ENCODE data around the gene LRBA.

Gene LRBA

GRCh38 chr4:150355858-150356455, 659.1 kb downstream of the LRBA start:
- H3K36me3 ChIP-seq (replicated peaks; ENCODE audit: insufficient read depth, low read length), result no peaks in the 10 kb centered on the region
- no peaks in the 10 kb centered on the region for H3K4me1 ChIP-seq (ENCODE audit: low read length)
- H3K27me3 ChIP-seq (replicated peaks; ENCODE audit: insufficient read depth, low read length), result no peaks in the 10 kb centered on the region
- no peaks in the 10 kb centered on the region for H3K79me2 ChIP-seq (ENCODE audit: low read length)
- no peak overlapping the region for H3K27ac ChIP-seq (ENCODE audit: low read length)
- H3K9me2 ChIP-seq (replicated peaks; ENCODE audit: insufficient read depth, low read length), result no peaks in the 10 kb centered on the region
- no peak overlapping the region for H3K9ac ChIP-seq (ENCODE audit: low read length)
- H3F3A ChIP-seq (ENCODE audit: insufficient read depth, low read length), result no peaks in the 10 kb centered on the region
- no peak overlapping the region for H2AFZ ChIP-seq (ENCODE audit: low read length)
- TF ChIP-seq, protein P1, sequence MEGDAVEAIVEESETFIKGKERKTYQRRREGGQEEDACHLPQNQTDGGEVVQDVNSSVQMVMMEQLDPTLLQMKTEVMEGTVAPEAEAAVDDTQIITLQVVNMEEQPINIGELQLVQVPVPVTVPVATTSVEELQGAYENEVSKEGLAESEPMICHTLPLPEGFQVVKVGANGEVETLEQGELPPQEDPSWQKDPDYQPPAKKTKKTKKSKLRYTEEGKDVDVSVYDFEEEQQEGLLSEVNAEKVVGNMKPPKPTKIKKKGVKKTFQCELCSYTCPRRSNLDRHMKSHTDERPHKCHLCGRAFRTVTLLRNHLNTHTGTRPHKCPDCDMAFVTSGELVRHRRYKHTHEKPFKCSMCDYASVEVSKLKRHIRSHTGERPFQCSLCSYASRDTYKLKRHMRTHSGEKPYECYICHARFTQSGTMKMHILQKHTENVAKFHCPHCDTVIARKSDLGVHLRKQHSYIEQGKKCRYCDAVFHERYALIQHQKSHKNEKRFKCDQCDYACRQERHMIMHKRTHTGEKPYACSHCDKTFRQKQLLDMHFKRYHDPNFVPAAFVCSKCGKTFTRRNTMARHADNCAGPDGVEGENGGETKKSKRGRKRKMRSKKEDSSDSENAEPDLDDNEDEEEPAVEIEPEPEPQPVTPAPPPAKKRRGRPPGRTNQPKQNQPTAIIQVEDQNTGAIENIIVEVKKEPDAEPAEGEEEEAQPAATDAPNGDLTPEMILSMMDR (IDR thresholded peaks at IDR 0.05; ENCODE audit: low read length), result no peak
- no peak for TF ChIP-seq EZH2 (optimal IDR thresholded peaks at IDR 0.05; ENCODE audit: low read depth, low read length)
- TF ChIP-seq EZH2phosphoT487 (IDR thresholded peaks at IDR 0.05; ENCODE audit: low read length), result no peak
- no peak for DNase-seq
- H3K4me3 ChIP-seq (ENCODE audit: low read length), result no peak overlapping the region
- H4K20me1 ChIP-seq (ENCODE audit: insufficient read depth, low read length), result no peaks in the 10 kb centered on the region
- H3K4me2 ChIP-seq (ENCODE audit: low read depth, low read length), result no peak overlapping the region
- no peaks in the 10 kb centered on the region for H3K9me3 ChIP-seq (replicated peaks; ENCODE audit: insufficient read depth, low read length)

- Histone ChIP-seq H3K4me3 (ENCODE audit: low read length) (no peak overlapping the region), H3K4me1 (ENCODE audit: low read length) (no peaks in the 10 kb centered on the region), H3K4me2 (ENCODE audit: low read depth, low read length) (no peak overlapping the region), H3K27me3 (replicated peaks; ENCODE audit: insufficient read depth, low read length) (no peaks in the 10 kb centered on the region), H4K20me1 (ENCODE audit: insufficient read depth, low read length) (no peaks in the 10 kb centered on the region), H3K36me3 (replicated peaks; ENCODE audit: insufficient read depth, low read length) (no peaks in the 10 kb centered on the region), H3K9ac (ENCODE audit: low read length) (no peak overlapping the region), H3K79me2 (ENCODE audit: low read length) (no peaks in the 10 kb centered on the region), H2AFZ (ENCODE audit: low read length) (no peak overlapping the region), H3K27ac (ENCODE audit: low read length) (no peak overlapping the region), H3K9me2 (replicated peaks; ENCODE audit: insufficient read depth, low read length) (no peaks in the 10 kb centered on the region), H3F3A (ENCODE audit: insufficient read depth, low read length) (no peaks in the 10 kb centered on the region), H3K9me3 (replicated peaks; ENCODE audit: insufficient read depth, low read length) (no peaks in the 10 kb centered on the region)
- DNase-seq, result no peak
- TF ChIP-seq EZH2phosphoT487 (IDR thresholded peaks at IDR 0.05; ENCODE audit: low read length) (no peak), EZH2 (optimal IDR thresholded peaks at IDR 0.05; ENCODE audit: low read depth, low read length) (no peak)
- TF ChIP-seq, protein P1 (IDR thresholded peaks at IDR 0.05; ENCODE audit: low read length), result no peak
Measured at GRCh38 chr4:150355418-150355817, 659.7 kb downstream of the LRBA start.

GRCh38 chr4:150354214-150354796, 660.8 kb downstream of the LRBA start:
- no peaks in the 10 kb centered on the region for H3K79me2 ChIP-seq (ENCODE audit: low read length)
- H3K9me2 ChIP-seq (replicated peaks; ENCODE audit: insufficient read depth, low read length), result no peaks in the 10 kb centered on the region
- no peaks in the 10 kb centered on the region for H3F3A ChIP-seq (ENCODE audit: insufficient read depth, low read length)
- no peaks in the 10 kb centered on the region for H3K36me3 ChIP-seq (replicated peaks; ENCODE audit: insufficient read depth, low read length)
- no peak overlapping the region for H3K4me3 ChIP-seq (ENCODE audit: low read length)
- H2AFZ ChIP-seq (ENCODE audit: low read length), result no peak overlapping the region
- H3K4me1 ChIP-seq (ENCODE audit: low read length), result no peaks in the 10 kb centered on the region; the same call in 1 of the 2 replicates
- no peak for DNase-seq
- H3K27me3 ChIP-seq (replicated peaks; ENCODE audit: insufficient read depth, low read length), result no peaks in the 10 kb centered on the region
- no peak overlapping the region for H3K4me2 ChIP-seq (ENCODE audit: low read depth, low read length)
- no peaks in the 10 kb centered on the region for H4K20me1 ChIP-seq (ENCODE audit: insufficient read depth, low read length)
- H3K9me3 ChIP-seq (replicated peaks; ENCODE audit: insufficient read depth, low read length), result no peaks in the 10 kb centered on the region
- H3K27ac ChIP-seq (ENCODE audit: low read length), result no peak overlapping the region
- H3K9ac ChIP-seq (ENCODE audit: low read length), result no peak overlapping the region
- TF ChIP-seq, protein P1 (IDR thresholded peaks at IDR 0.05; ENCODE audit: low read length), result no peak
- TF ChIP-seq EZH2 (optimal IDR thresholded peaks at IDR 0.05; ENCODE audit: low read depth, low read length), result no peak
- no peak for TF ChIP-seq EZH2phosphoT487 (IDR thresholded peaks at IDR 0.05; ENCODE audit: low read length)

Measured in MM.1S (cell line).